ENCODE data around the gene HDGFL1.

Gene HDGFL1

GRCh38 chr6:22613051-22613450 is 43.7 kb downstream of the HDGFL1 start:
- no peak overlapping the region for H3K27ac ChIP-seq
- TF ChIP-seq, protein P1, sequence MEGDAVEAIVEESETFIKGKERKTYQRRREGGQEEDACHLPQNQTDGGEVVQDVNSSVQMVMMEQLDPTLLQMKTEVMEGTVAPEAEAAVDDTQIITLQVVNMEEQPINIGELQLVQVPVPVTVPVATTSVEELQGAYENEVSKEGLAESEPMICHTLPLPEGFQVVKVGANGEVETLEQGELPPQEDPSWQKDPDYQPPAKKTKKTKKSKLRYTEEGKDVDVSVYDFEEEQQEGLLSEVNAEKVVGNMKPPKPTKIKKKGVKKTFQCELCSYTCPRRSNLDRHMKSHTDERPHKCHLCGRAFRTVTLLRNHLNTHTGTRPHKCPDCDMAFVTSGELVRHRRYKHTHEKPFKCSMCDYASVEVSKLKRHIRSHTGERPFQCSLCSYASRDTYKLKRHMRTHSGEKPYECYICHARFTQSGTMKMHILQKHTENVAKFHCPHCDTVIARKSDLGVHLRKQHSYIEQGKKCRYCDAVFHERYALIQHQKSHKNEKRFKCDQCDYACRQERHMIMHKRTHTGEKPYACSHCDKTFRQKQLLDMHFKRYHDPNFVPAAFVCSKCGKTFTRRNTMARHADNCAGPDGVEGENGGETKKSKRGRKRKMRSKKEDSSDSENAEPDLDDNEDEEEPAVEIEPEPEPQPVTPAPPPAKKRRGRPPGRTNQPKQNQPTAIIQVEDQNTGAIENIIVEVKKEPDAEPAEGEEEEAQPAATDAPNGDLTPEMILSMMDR (conservative IDR thresholded peaks at IDR 0.05; ENCODE audit: low read depth): no peak
- CTCF ChIA-PET: no interaction called here
- DNase-seq (ENCODE audit: low spot score): no peak
- POLR2A ChIA-PET (ENCODE audit: low non-redundant PET): no interaction called here

- ChIA-PET POLR2A (ENCODE audit: low non-redundant PET) (interaction anchor here (0.6 kb wide), 1 partner anchor 147 kb away, joined by 3 read pairs; no protein-coding TSS in a partner anchor), CTCF (interaction anchor here (0.7 kb wide), 1 partner anchor 1016 kb away, joined by 3 read pairs; no protein-coding TSS in a partner anchor)
- H3K27ac ChIP-seq: no peak overlapping the region
- TF ChIP-seq, protein P1 (conservative IDR thresholded peaks at IDR 0.05; ENCODE audit: low read depth): no peak
- no peak for DNase-seq (ENCODE audit: low spot score)
These were observed 44.3 kb downstream of the HDGFL1 start for GRCh38 chr6:22613695-22614094.

DNA sequence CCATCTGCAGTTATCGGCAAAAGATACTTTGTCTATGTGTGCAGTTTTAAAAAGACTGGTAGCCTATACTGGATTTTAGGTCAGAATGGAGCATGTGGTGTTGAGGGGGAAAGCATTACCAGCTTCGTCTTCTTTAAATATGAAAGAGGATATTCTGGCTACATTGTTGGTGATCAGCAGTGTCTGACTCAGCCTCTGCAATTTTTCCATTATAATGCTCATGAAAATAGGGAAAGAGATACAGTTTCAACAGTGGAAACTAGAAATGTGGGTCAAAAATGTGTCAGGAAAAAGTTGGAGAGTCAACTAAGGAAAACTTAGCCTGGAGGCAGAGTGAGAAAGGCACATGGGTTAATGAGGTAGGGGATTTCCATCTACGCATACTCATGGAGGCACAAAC is 45.2 kb downstream of the HDGFL1 start:
- no peak overlapping the region for H3K27ac ChIP-seq
- TF ChIP-seq, protein P1 (conservative IDR thresholded peaks at IDR 0.05; ENCODE audit: low read depth): no peak
- DNase-seq (ENCODE audit: low spot score): no peak
- ChIA-PET POLR2A (ENCODE audit: low non-redundant PET) (interaction anchor here (0.6 kb wide), 1 partner anchor 146 kb away, joined by 3 read pairs; no protein-coding TSS in a partner anchor), CTCF (no interaction called here)

GRCh38 chr6:22621028-22621427 is 51.7 kb downstream of the HDGFL1 start:
- no peak overlapping the region for H3K27ac ChIP-seq
- DNase-seq (ENCODE audit: low spot score): no peak
- POLR2A ChIA-PET (ENCODE audit: low non-redundant PET): no interaction called here
- CTCF ChIA-PET: interaction anchor here (0.7 kb wide), 1 partner anchor 604 kb away, joined by 4 read pairs; no protein-coding TSS in a partner anchor
- TF ChIP-seq, protein P1 (conservative IDR thresholded peaks at IDR 0.05; ENCODE audit: low read depth): no peak
